ENCODE measurements around the gene MRPS35. TPM values are rescaled to one million over a fixed set of nuclear protein-coding genes. Genes with fewer than 3 reads are reported as not detected.

The MRPS35 gene
- total RNA-seq, 1 donor from 2014 or later: 59.8 TPM

- Mint-ChIP-seq H3K9me3 (no peaks in the 10 kb centered on the region), H3K27me3 (ENCODE audit: insufficient read depth) (peaks cover 13% of the 10 kb centered on the region), H3K4me1 (ENCODE audit: low read depth) (peaks cover 43% of the 10 kb centered on the region), H3K27ac (no peak overlapping the region), H3K36me3 (ENCODE audit: low read depth) (peaks cover 21% of the 10 kb centered on the region), H3K4me3 (peak overlapping the region; percentile 83)
- intact Hi-C loops (cut with micrococcal nuclease): no loop called here
- no peak for DNase-seq (ENCODE audit: low spot score)
Measured at GRCh38 chr12:27782481-27782880, 71.8 kb downstream of the MRPS35 start.

- Mint-ChIP-seq H3K36me3 (ENCODE audit: low read depth) (peaks cover 29% of the 10 kb centered on the region), H3K27ac (peak overlapping the region; percentile 68), H3K27me3 (ENCODE audit: insufficient read depth) (no peaks in the 10 kb centered on the region), H3K4me3 (no peak overlapping the region), H3K9me3 (no peaks in the 10 kb centered on the region), H3K4me1 (ENCODE audit: low read depth) (peaks cover 40% of the 10 kb centered on the region)
- no peak for DNase-seq (ENCODE audit: low spot score)
- intact Hi-C loops (cut with micrococcal nuclease): loop anchor here (1.0 to 2.0 kb wide), 2 partner anchors 17 to 36 kb away; no protein-coding TSS in a partner anchor
Measured at GRCh38 chr12:27785882-27786570, 75.4 kb downstream of the MRPS35 start.

- Mint-ChIP-seq H3K27me3 (ENCODE audit: insufficient read depth) (no peaks in the 10 kb centered on the region), H3K27ac (no peak overlapping the region), H3K36me3 (ENCODE audit: low read depth) (peaks cover 28% of the 10 kb centered on the region), H3K4me3 (no peak overlapping the region), H3K9me3 (no peaks in the 10 kb centered on the region), H3K4me1 (ENCODE audit: low read depth) (peaks cover 27% of the 10 kb centered on the region)
- intact Hi-C loops (cut with micrococcal nuclease): loop anchor here (2.0 kb wide), 1 partner anchor 15 kb away; no protein-coding TSS in a partner anchor
- no peak for DNase-seq (ENCODE audit: low spot score)
Measured at GRCh38 chr12:27787559-27787958, 76.9 kb downstream of the MRPS35 start.

GRCh38 chr12:27790179-27790578 lies 79.5 kb downstream of the MRPS35 start:
- DNase-seq (ENCODE audit: low spot score): no peak
- peaks cover 37% of the 10 kb centered on the region for H3K4me1 Mint-ChIP-seq (ENCODE audit: low read depth)

GRCh38 chr12:27794818-27795584 lies 84.4 kb downstream of the MRPS35 start:
- Mint-ChIP-seq H3K4me1 (ENCODE audit: low read depth) (peaks cover 19% of the 10 kb centered on the region), H3K27me3 (ENCODE audit: insufficient read depth) (no peaks in the 10 kb centered on the region), H3K27ac (peak overlapping the region; percentile 72), H3K9me3 (no peaks in the 10 kb centered on the region), H3K4me3 (no peak overlapping the region), H3K36me3 (ENCODE audit: low read depth) (peaks cover 49% of the 10 kb centered on the region)
- no peak for DNase-seq (ENCODE audit: low spot score)
- intact Hi-C loops (cut with micrococcal nuclease): loop anchor here (2.0 kb wide), 1 partner anchor 32 kb away; no protein-coding TSS in a partner anchor

More at GRCh38 chr12:27790179-27790578, 79.5 kb downstream of the MRPS35 start:
- Mint-ChIP-seq H3K27ac (no peak overlapping the region), H3K9me3 (no peaks in the 10 kb centered on the region), H3K4me3 (no peak overlapping the region), H3K27me3 (ENCODE audit: insufficient read depth) (no peaks in the 10 kb centered on the region), H3K36me3 (ENCODE audit: low read depth) (peaks cover 35% of the 10 kb centered on the region)
- intact Hi-C loops (cut with micrococcal nuclease): no loop called here

- H3K27ac Mint-ChIP-seq: no peak overlapping the region
- H3K27me3 Mint-ChIP-seq (ENCODE audit: insufficient read depth): no peaks in the 10 kb centered on the region
Measured at GRCh38 chr12:27796128-27796527, 85.5 kb downstream of the MRPS35 start.

GRCh38 chr12:27797301-27798025 lies 86.8 kb downstream of the MRPS35 start:
- Mint-ChIP-seq H3K36me3 (ENCODE audit: low read depth) (peaks cover 43% of the 10 kb centered on the region), H3K27me3 (ENCODE audit: insufficient read depth) (peaks cover 1% of the 10 kb centered on the region), H3K4me1 (ENCODE audit: low read depth) (peaks cover 40% of the 10 kb centered on the region), H3K4me3 (no peak overlapping the region), H3K9me3 (no peaks in the 10 kb centered on the region), H3K27ac (no peak overlapping the region)
- intact Hi-C loops (cut with micrococcal nuclease): no loop called here
- DNase-seq (ENCODE audit: low spot score): no peak

More at GRCh38 chr12:27796128-27796527, 85.5 kb downstream of the MRPS35 start:
- no peak overlapping the region for H3K4me3 Mint-ChIP-seq
- no peak for DNase-seq (ENCODE audit: low spot score)
- no peaks in the 10 kb centered on the region for H3K9me3 Mint-ChIP-seq
- peaks cover 49% of the 10 kb centered on the region for H3K36me3 Mint-ChIP-seq (ENCODE audit: low read depth)
- peaks cover 29% of the 10 kb centered on the region for H3K4me1 Mint-ChIP-seq (ENCODE audit: low read depth)
- intact Hi-C loops (cut with micrococcal nuclease): no loop called here

- no peak for DNase-seq (ENCODE audit: low spot score)
- peak overlapping the region; percentile 72 for H3K27ac Mint-ChIP-seq
- peaks cover 35% of the 10 kb centered on the region for H3K4me1 Mint-ChIP-seq (ENCODE audit: low read depth)
- peak overlapping the region; percentile 4 for H3K4me3 Mint-ChIP-seq
- H3K9me3 Mint-ChIP-seq: no peaks in the 10 kb centered on the region
- intact Hi-C loops (cut with micrococcal nuclease): loop anchor here (1.0 kb wide), 1 partner anchor 21 kb away; the partner anchor contains the start of genes KLHL42 and MANSC4
- peaks cover 29% of the 10 kb centered on the region for H3K36me3 Mint-ChIP-seq (ENCODE audit: low read depth)
- H3K27me3 Mint-ChIP-seq (ENCODE audit: insufficient read depth): peaks cover 8% of the 10 kb centered on the region
Measured at GRCh38 chr12:27800819-27801218, 90.2 kb downstream of the MRPS35 start.

GRCh38 chr12:27801630-27802029 lies 91.0 kb downstream of the MRPS35 start:
- Mint-ChIP-seq H3K9me3 (no peaks in the 10 kb centered on the region), H3K36me3 (ENCODE audit: low read depth) (peaks cover 26% of the 10 kb centered on the region), H3K27me3 (ENCODE audit: insufficient read depth) (peaks cover 8% of the 10 kb centered on the region), H3K27ac (peak overlapping the region; percentile 79), H3K4me1 (ENCODE audit: low read depth) (peaks cover 43% of the 10 kb centered on the region), H3K4me3 (no peak overlapping the region)
- intact Hi-C loops (cut with micrococcal nuclease): loop anchor here (1.0 to 2.0 kb wide), 4 partner anchors 15 to 452 kb away; partner anchors contain the start of genes KLHL42 and MANSC4
- DNase-seq (ENCODE audit: low spot score): no peak

- DNase-seq (ENCODE audit: low spot score): no peak
- H3K36me3 Mint-ChIP-seq (ENCODE audit: low read depth): peaks cover 18% of the 10 kb centered on the region
- H3K4me1 Mint-ChIP-seq (ENCODE audit: low read depth): peaks cover 52% of the 10 kb centered on the region
- H3K27me3 Mint-ChIP-seq (ENCODE audit: insufficient read depth): peaks cover 8% of the 10 kb centered on the region
- H3K9me3 Mint-ChIP-seq: no peaks in the 10 kb centered on the region
- H3K27ac Mint-ChIP-seq: peak overlapping the region; percentile 79
- no peak overlapping the region for H3K4me3 Mint-ChIP-seq
- intact Hi-C loops (cut with micrococcal nuclease): loop anchor here (1.0 to 2.0 kb wide), 3 partner anchors 16 to 451 kb away; no protein-coding TSS in a partner anchor
Measured at GRCh38 chr12:27802511-27802910, 91.9 kb downstream of the MRPS35 start.

- peaks cover 17% of the 10 kb centered on the region for H3K36me3 Mint-ChIP-seq (ENCODE audit: low read depth)
- H3K4me3 Mint-ChIP-seq: no peak overlapping the region
- peaks cover 54% of the 10 kb centered on the region for H3K4me1 Mint-ChIP-seq (ENCODE audit: low read depth)
- no peaks in the 10 kb centered on the region for H3K9me3 Mint-ChIP-seq
- peaks cover 8% of the 10 kb centered on the region for H3K27me3 Mint-ChIP-seq (ENCODE audit: insufficient read depth)
- DNase-seq (ENCODE audit: low spot score): no peak
- peak overlapping the region; percentile 10 for H3K27ac Mint-ChIP-seq
- intact Hi-C loops (cut with micrococcal nuclease): loop anchor here (1.0 to 2.0 kb wide), 3 partner anchors 16 to 450 kb away; no protein-coding TSS in a partner anchor
Measured at GRCh38 chr12:27802936-27803335, 92.3 kb downstream of the MRPS35 start.

- intact Hi-C loops (cut with micrococcal nuclease): no loop called here
- no peaks in the 10 kb centered on the region for H3K9me3 Mint-ChIP-seq
- no peak for DNase-seq (ENCODE audit: low spot score)
- H3K36me3 Mint-ChIP-seq (ENCODE audit: low read depth): peaks cover 8% of the 10 kb centered on the region
- H3K4me1 Mint-ChIP-seq (ENCODE audit: low read depth): peaks cover 51% of the 10 kb centered on the region
- H3K27me3 Mint-ChIP-seq (ENCODE audit: insufficient read depth): peaks cover 8% of the 10 kb centered on the region
- H3K27ac Mint-ChIP-seq: no peak overlapping the region
- H3K4me3 Mint-ChIP-seq: no peak overlapping the region
Measured at GRCh38 chr12:27805238-27805637, 94.6 kb downstream of the MRPS35 start.
